ENCODE measurements around the gene ARPC1A.

The ARPC1A gene

GRCh38 chr7:99390941-99391602 is 65.4 kb downstream of the ARPC1A start:
- no peak for DNase-seq

- DNase-seq = no peak
These were observed 66.3 kb downstream of the ARPC1A start for GRCh38 chr7:99392046-99392445.

GRCh38 chr7:99392659-99393354 is 67.1 kb downstream of the ARPC1A start:
- DNase-seq = no peak

GRCh38 chr7:99393355-99394187 is 67.9 kb downstream of the ARPC1A start:
- DNase-seq = no peak

GRCh38 chr7:99394188-99394502 is 68.4 kb downstream of the ARPC1A start:
- DNase-seq = no peak

GRCh38 chr7:99395616-99396327 is 70.1 kb downstream of the ARPC1A start:
- DNase-seq = no peak

GRCh38 chr7:99396418-99397296 is 71.0 kb downstream of the ARPC1A start:
- no peak for DNase-seq

- DNase-seq = no peak
These were observed 71.7 kb downstream of the ARPC1A start for GRCh38 chr7:99397297-99397983.

GRCh38 chr7:99398891-99399445 is 73.3 kb downstream of the ARPC1A start:
- no peak for DNase-seq

GRCh38 chr7:99399597-99399996 is 73.9 kb downstream of the ARPC1A start:
- DNase-seq = no peak

GRCh38 chr7:99402854-99403253 is 77.2 kb downstream of the ARPC1A start:
- DNase-seq = no peak

- no peak for DNase-seq
These were observed 78.1 kb downstream of the ARPC1A start for GRCh38 chr7:99403764-99404163.

- no peak for DNase-seq
These were observed 78.7 kb downstream of the ARPC1A start for GRCh38 chr7:99404235-99404976.

GRCh38 chr7:99404977-99405320 is 79.3 kb downstream of the ARPC1A start:
- DNase-seq = no peak

GRCh38 chr7:99406557-99406956 is 80.9 kb downstream of the ARPC1A start:
- DNase-seq = no peak

GRCh38 chr7:99407872-99408378 is 82.2 kb downstream of the ARPC1A start:
- DNase-seq = peak; percentile 67

- peak; percentile 95 for DNase-seq
These were observed 82.9 kb downstream of the ARPC1A start, which contains the start of the genes BUD31 and PDAP1 for GRCh38 chr7:99408379-99409191. TSS of gene BUD31 (plus strand) at chr7:99408969. CDS start at chr7:99411093, 2,124 bp downstream. TSS of gene PDAP1 (minus strand) at chr7:99408597. CDS start at chr7:99408548, 49 bp downstream.

- no peak for DNase-seq
These were observed 83.5 kb downstream of the ARPC1A start for GRCh38 chr7:99409192-99409572.

- no peak for DNase-seq
These were observed 84.1 kb downstream of the ARPC1A start for GRCh38 chr7:99409806-99410205.

All from fibroblast of skin of scalp (primary cell).